Heart left ventricle (tissue), 13 donors: ENCODE results near the gene CIAPIN1.
A peak's percentile ranks its signal among the peaks of the same experiment; 100 is the strongest.

Experiments used
- CTCF ChIP-seq, 12 donors: fragments of 200-600 bp; sonication (generic) in 4 of 12; IDR thresholded peaks; one replicate each; pipeline versions ENCODE4 v1.5.0 to v1.8.0; 2018 to 2022; ENCODE audit warnings: antibody characterized with exemption in 12 of 12, mild to moderate bottlenecking in 5 of 12
- POLR2A ChIP-seq, 2 donors: fragments of 450-650 bp; IDR thresholded peaks; one replicate each; pipeline ENCODE4 v1.6.1; 2017; ENCODE audit warnings: antibody characterized with exemption in 2 of 2, mild to moderate bottlenecking in 2 of 2, moderate library complexity in 2 of 2
- donor health status: ischemic (EF 13 %, LVEDD 7.1; RV severe dilation, severe dysfunction).
- donor health status: DM: no; HTN: yes; CAD: no.
- donor health status: DM: no; HTN: no; CAD: no.
- donor health status: ischemic (EF 25% LVEDD 6.9; RV normal size, moderate dysfunction).
- donor health status: ischemic (EF 25% LVEDD 5.7; RV mildly dilated, moderate dysfunction).
- donor health status: ischemic (EF 35%, LVEDD 5.7; RV mildly dilated, moderate dysfunction).
- donor health status: nonischemic (EF 11% LVEDD 7.7; RV severe dilation, severe dysfunction).
- donor health status: DM: yes; HTN: yes; CAD: no.
- donor health status: PGD.
- donor health status: ischemic (EF 29% LVEDD 5.4; RV normal size, mild dysfunction).
- donor health status: nonischemic (EF 23%, LVEDD 6.1; RV moderate dilation, normal function).

DNA sequence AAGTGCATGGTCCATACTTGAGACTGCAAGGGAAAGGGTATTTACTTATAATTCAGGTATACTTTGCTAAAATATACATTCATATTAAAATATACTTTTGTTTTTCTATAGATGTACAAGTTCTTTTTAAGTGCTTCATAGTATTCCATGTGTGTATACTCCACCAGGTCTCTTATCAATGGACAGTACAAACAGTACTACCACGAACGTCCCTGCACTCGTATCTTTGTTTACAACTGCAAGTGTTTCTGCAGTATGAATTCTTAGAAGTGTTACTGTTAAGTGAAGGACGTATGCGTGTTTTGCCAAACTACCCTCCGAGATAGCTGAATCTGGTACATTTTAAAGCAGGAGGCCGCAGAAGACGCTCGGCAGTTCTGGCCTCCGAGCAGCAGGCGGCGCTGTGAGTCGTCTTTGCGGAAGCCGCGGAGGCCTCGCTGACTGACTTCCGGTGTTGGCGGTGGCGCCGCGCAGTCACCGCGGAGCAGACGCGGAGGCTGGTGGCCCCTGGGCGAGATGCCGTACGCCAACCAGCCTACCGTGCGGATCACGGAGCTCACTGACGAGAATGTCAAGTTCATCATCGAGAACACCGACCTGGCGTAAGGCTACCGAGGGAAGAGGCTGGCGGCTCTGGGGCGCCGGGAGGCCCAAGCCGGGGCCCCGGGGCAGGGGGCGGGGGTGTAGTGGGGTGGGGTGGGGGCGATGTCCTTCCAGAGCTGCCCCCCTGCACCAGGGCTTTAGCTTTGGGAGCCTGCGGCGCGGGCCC, 15.2 kb upstream of the CIAPIN1 start, which contains the start of gene POLR2C:
- peak; percentile 90 to 99 (median 96) for TF ChIP-seq CTCF (IDR thresholded peaks at IDR 0.05)
- TF ChIP-seq POLR2A (IDR thresholded peaks at IDR 0.05), result peak in 1 of 2 donors; percentile 83
